ENCODE data around the gene PUSL1.
A peak's percentile ranks its signal among the peaks of the same experiment; 100 is the strongest.

PUSL1 gene

GRCh38 chr1:1311107-1312104, 3.0 kb downstream of the PUSL1 start (continued):
- TF ChIP-seq, protein P1, sequence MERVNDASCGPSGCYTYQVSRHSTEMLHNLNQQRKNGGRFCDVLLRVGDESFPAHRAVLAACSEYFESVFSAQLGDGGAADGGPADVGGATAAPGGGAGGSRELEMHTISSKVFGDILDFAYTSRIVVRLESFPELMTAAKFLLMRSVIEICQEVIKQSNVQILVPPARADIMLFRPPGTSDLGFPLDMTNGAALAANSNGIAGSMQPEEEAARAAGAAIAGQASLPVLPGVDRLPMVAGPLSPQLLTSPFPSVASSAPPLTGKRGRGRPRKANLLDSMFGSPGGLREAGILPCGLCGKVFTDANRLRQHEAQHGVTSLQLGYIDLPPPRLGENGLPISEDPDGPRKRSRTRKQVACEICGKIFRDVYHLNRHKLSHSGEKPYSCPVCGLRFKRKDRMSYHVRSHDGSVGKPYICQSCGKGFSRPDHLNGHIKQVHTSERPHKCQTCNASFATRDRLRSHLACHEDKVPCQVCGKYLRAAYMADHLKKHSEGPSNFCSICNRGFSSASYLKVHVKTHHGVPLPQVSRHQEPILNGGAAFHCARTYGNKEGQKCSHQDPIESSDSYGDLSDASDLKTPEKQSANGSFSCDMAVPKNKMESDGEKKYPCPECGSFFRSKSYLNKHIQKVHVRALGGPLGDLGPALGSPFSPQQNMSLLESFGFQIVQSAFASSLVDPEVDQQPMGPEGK (tag by site-specific recombination; IDR thresholded peaks at IDR 0.05): 0 out of 2 replicates have a peak, but pooled peaks have one; percentile 15
- no peak for TF ChIP-seq ZNF266 (tag by site-specific recombination; IDR thresholded peaks at IDR 0.05; ENCODE audit: low read depth)
- peak; percentile 66 for TF ChIP-seq GLIS1 (tag by site-specific recombination; IDR thresholded peaks at IDR 0.05)
- peak; percentile 52 for TF ChIP-seq GLIS2 (tag by site-specific recombination; IDR thresholded peaks at IDR 0.05)

GRCh38 chr1:1312450-1313314, 4.3 kb downstream of the PUSL1 start:
- ChIA-PET POLR2A (interaction anchor here (2.7 kb wide), 1 partner anchor 23 kb away, joined by 7 read pairs; no protein-coding TSS in a partner anchor), CTCF (interaction anchor here (0.6 kb wide), 1 partner anchor 190 kb away, joined by 4 read pairs; no protein-coding TSS in a partner anchor)
- Histone ChIP-seq H3K36me3 (ENCODE audit: control insufficient read depth in 2 of 2, insufficient read depth in 1 of 2, low read length in 2 of 2) (peaks cover 16 to 79% of the 10 kb centered on the region in 2 experiments), H3K27ac (ENCODE audit: extremely low read depth, low read depth, low read length) (no peak overlapping the region), H3K4me1 (ENCODE audit: control insufficient read depth, insufficient read depth, low read length) (peaks cover 3% of the 10 kb centered on the region; the same call in 1 of the 2 replicates), H3K4me3 (ENCODE audit: low read depth, low read length) (no peak overlapping the region), H3K9me3 (ENCODE audit: control insufficient read depth, insufficient read depth, low read depth, low read length) (no peaks in the 10 kb centered on the region)
- peak; percentile 43 for TF ChIP-seq ZNF600 (tag by site-specific recombination; IDR thresholded peaks at IDR 0.05)
- no peak for TF ChIP-seq RBAK (tag by site-specific recombination; IDR thresholded peaks at IDR 0.05)
- TF ChIP-seq ZNF350 (tag by site-specific recombination; IDR thresholded peaks at IDR 0.05): no peak
- TF ChIP-seq KLF8 (tag by site-specific recombination; IDR thresholded peaks at IDR 0.05): peak; percentile 24; the same call in 1 of the 2 replicates
- peak; percentile 81 for TF ChIP-seq ZNF692 (tag by site-specific recombination; IDR thresholded peaks at IDR 0.05)
- TF ChIP-seq ZFP69B (tag by site-specific recombination; IDR thresholded peaks at IDR 0.05): peak; percentile 77
- TF ChIP-seq ZNF133 (tag by site-specific recombination; IDR thresholded peaks at IDR 0.05): no peak
- peak; percentile 11 for TF ChIP-seq BCL11A (tag by site-specific recombination; IDR thresholded peaks at IDR 0.05; ENCODE audit: low read depth)
- TF ChIP-seq ZNF112 (tag by site-specific recombination; IDR thresholded peaks at IDR 0.05): no peak
- peak; percentile 61; the same call in 1 of the 2 replicates for TF ChIP-seq BCL11B (tag by site-specific recombination; IDR thresholded peaks at IDR 0.05; ENCODE audit: low read depth)
- no peak for TF ChIP-seq ZBTB21 (tag by site-specific recombination; IDR thresholded peaks at IDR 0.05)
- TF ChIP-seq ZNF18 (tag by site-specific recombination; IDR thresholded peaks at IDR 0.05): no peak

Measured in HEK293 (cell line).